MCF 10A (cell line): ENCODE results near the gene ZHX3. TPM values are rescaled to one million over a fixed set of nuclear protein-coding genes. Genes with fewer than 3 reads are reported as not detected.

ENCODE experiments used
- BruUV-seq: library from RNA; stranded (reverse); fragments of 400-500 nt; replicated peaks from 2 replicates; lab custom pipeline; 2021; lab: Mats Ljungman, UMichigan
- CTCF ChIA-PET: fragments of 300-600 bp; sonication (Branson Sonifier 250); formaldehyde crosslinking; extraction: SDS; loops from one replicate; lab custom pipeline; 2021; ENCODE audit warnings: antibody characterized with exemption, inconsistent platforms; lab: Yijun Ruan, JAX
- POLR2A ChIA-PET: fragments of 300-600, 350-650 bp; sonication (Branson Sonifier 250); formaldehyde crosslinking; extraction: SDS; loops from one replicate; lab custom pipeline; 2020; ENCODE audit warnings: antibody characterized with exemption, inconsistent platforms; lab: Yijun Ruan, JAX
- DNase-seq: peaks from one replicate; pipeline ENCODE4 v3.0.0-alpha.2; 2018; ENCODE audit not compliant: unreplicated experiment
- H3K27ac Mint-ChIP-seq: one replicate; pipeline ENCODE4 v1.8.0; 2022; ENCODE audit warnings: mild to moderate bottlenecking, low read depth, mixed read lengths; ENCODE audit not compliant: unreplicated experiment
- H3K27me3 Mint-ChIP-seq: one replicate; pipeline ENCODE4 v1.8.0; 2022; ENCODE audit warnings: mixed read lengths; ENCODE audit not compliant: insufficient read depth, unreplicated experiment
- H3K36me3 Mint-ChIP-seq: one replicate; pipeline ENCODE4 v1.8.0; 2022; ENCODE audit warnings: mild to moderate bottlenecking, moderate library complexity, mixed read lengths; ENCODE audit not compliant: insufficient read depth, unreplicated experiment
- H3K4me1 Mint-ChIP-seq: one replicate; pipeline ENCODE4 v1.8.0; 2022; ENCODE audit warnings: mixed read lengths; ENCODE audit not compliant: insufficient read depth, unreplicated experiment
- H3K4me3 Mint-ChIP-seq: one replicate; pipeline ENCODE4 v1.8.0; 2022; ENCODE audit warnings: mild to moderate bottlenecking, moderate library complexity, mixed read lengths; ENCODE audit not compliant: unreplicated experiment
- H3K9me3 Mint-ChIP-seq: one replicate; pipeline ENCODE4 v1.8.0; 2022; ENCODE audit warnings: mixed read lengths; ENCODE audit not compliant: unreplicated experiment
- intact Hi-C: fragments of 100-400 bp; cut with micrococcal nuclease; formaldehyde crosslinking; loops from 2 replicates; pipeline ENCODE4 v1.14.1; 2022
- total RNA-seq: library from RNA; stranded (reverse); gene quantifications from 2 replicates; pipeline ENCODE4 v1.2.3, GENCODE V29; 2022
- TF ChIP-seq, protein P1 (sequence below): fragments of 200-600 bp; IDR thresholded peaks from one replicate; pipeline ENCODE4 v1.8.0; 2022; ENCODE audit warnings: antibody characterized with exemption, mild to moderate bottlenecking; ENCODE audit not compliant: unreplicated experiment

The ZHX3 gene
- total RNA-seq, 1 experiment from 2014 or later = 34.1 TPM

- BruUV-seq = no TSS peak
- Mint-ChIP-seq H3K27ac (no peak overlapping the region), H3K4me1 (peaks cover 44% of the 10 kb centered on the region), H3K4me3 (no peak overlapping the region), H3K27me3 (no peaks in the 10 kb centered on the region), H3K36me3 (no peaks in the 10 kb centered on the region), H3K9me3 (no peaks in the 10 kb centered on the region)
- POLR2A ChIA-PET = interaction anchor here (1.4 to 1.8 kb wide), 2 partner anchors 9 to 11 kb away, joined by 5 to 6 read pairs; no protein-coding TSS in a partner anchor
- intact Hi-C loops = no loop called here
- TF ChIP-seq, protein P1, sequence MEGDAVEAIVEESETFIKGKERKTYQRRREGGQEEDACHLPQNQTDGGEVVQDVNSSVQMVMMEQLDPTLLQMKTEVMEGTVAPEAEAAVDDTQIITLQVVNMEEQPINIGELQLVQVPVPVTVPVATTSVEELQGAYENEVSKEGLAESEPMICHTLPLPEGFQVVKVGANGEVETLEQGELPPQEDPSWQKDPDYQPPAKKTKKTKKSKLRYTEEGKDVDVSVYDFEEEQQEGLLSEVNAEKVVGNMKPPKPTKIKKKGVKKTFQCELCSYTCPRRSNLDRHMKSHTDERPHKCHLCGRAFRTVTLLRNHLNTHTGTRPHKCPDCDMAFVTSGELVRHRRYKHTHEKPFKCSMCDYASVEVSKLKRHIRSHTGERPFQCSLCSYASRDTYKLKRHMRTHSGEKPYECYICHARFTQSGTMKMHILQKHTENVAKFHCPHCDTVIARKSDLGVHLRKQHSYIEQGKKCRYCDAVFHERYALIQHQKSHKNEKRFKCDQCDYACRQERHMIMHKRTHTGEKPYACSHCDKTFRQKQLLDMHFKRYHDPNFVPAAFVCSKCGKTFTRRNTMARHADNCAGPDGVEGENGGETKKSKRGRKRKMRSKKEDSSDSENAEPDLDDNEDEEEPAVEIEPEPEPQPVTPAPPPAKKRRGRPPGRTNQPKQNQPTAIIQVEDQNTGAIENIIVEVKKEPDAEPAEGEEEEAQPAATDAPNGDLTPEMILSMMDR = no peak
- CTCF ChIA-PET = interaction anchor here (0.5 to 2.7 kb wide), 7 partner anchors 11 to 202 kb away, joined by 3 to 11 read pairs (median 5); partner anchors contain the start of gene LPIN3
- no peak for DNase-seq
Observed at GRCh38 chr20:41145821-41146620, 171.5 kb downstream of the ZHX3 start.

GRCh38 chr20:41145317-41145716 is 172.2 kb downstream of the ZHX3 start:
- Mint-ChIP-seq H3K4me3 (no peak overlapping the region), H3K27me3 (no peaks in the 10 kb centered on the region), H3K4me1 (peaks cover 45% of the 10 kb centered on the region), H3K27ac (no peak overlapping the region), H3K9me3 (no peaks in the 10 kb centered on the region), H3K36me3 (no peaks in the 10 kb centered on the region)
- ChIA-PET CTCF (interaction anchor here (0.6 to 2.7 kb wide), 8 partner anchors 10 to 203 kb away, joined by 3 to 11 read pairs (median 4); no protein-coding TSS in a partner anchor), POLR2A (interaction anchor here (1.8 kb wide), 1 partner anchor 12 kb away, joined by 6 read pairs; no protein-coding TSS in a partner anchor)
- intact Hi-C loops = no loop called here
- no peak for DNase-seq
- TF ChIP-seq, protein P1 = no peak
- BruUV-seq = no TSS peak

GRCh38 chr20:41143354-41143753 is 174.2 kb downstream of the ZHX3 start:
- H3K9me3 Mint-ChIP-seq = no peaks in the 10 kb centered on the region
- ChIA-PET CTCF (interaction anchor here (0.8 to 3.5 kb wide), 7 partner anchors 8 to 196 kb away, joined by 3 to 22 read pairs (median 5); no protein-coding TSS in a partner anchor), POLR2A (interaction anchor here (0.9 to 1.1 kb wide), 2 partner anchors 9 to 11 kb away, joined by 3 to 6 read pairs; no protein-coding TSS in a partner anchor)
- no TSS peak for BruUV-seq
- no peaks in the 10 kb centered on the region for H3K27me3 Mint-ChIP-seq
- H3K36me3 Mint-ChIP-seq = no peaks in the 10 kb centered on the region
- TF ChIP-seq, protein P1 = no peak
- intact Hi-C loops = no loop called here
- H3K4me3 Mint-ChIP-seq = no peak overlapping the region
- no peak overlapping the region for H3K27ac Mint-ChIP-seq
- H3K4me1 Mint-ChIP-seq = peaks cover 55% of the 10 kb centered on the region
- DNase-seq = no peak

- POLR2A ChIA-PET = interaction anchor here (1.0 to 1.1 kb wide), 2 partner anchors 12 to 68 kb away, joined by 3 to 6 read pairs; no protein-coding TSS in a partner anchor
- Mint-ChIP-seq H3K4me1 (peaks cover 55% of the 10 kb centered on the region), H3K36me3 (no peaks in the 10 kb centered on the region), H3K27me3 (no peaks in the 10 kb centered on the region), H3K27ac (no peak overlapping the region), H3K4me3 (no peak overlapping the region), H3K9me3 (no peaks in the 10 kb centered on the region)
- BruUV-seq = no TSS peak
- TF ChIP-seq, protein P1 = no peak
- CTCF ChIA-PET = interaction anchor here (1.4 to 3.5 kb wide), 7 partner anchors 8 to 197 kb away, joined by 3 to 22 read pairs (median 9); no protein-coding TSS in a partner anchor
- intact Hi-C loops = no loop called here
- no peak for DNase-seq
Observed at GRCh38 chr20:41142919-41143318, 174.6 kb downstream of the ZHX3 start.
